GM23338 (cell line): ENCODE data around the gene AFP.

Experiments used
- CREB1 ChIP-seq: fragments of 250-450 bp; sonication (Bioruptor Pico); IDR thresholded peaks from 2 replicates; pipeline ENCODE4 v1.5.0; 2020; ENCODE audit warnings: low read depth, mild to moderate bottlenecking, moderate library complexity
- CTCF ChIP-seq, 2 experiments: fragments of 200-600 bp in 1 of 2; sonication (generic) in 1 of 2; conservative IDR thresholded peaks; 2 replicates each; pipeline versions ENCODE4 v1.5.1 to v1.6.1; 2016 to 2017; ENCODE audit warnings: antibody characterized with exemption in 2 of 2, low read depth in 2 of 2, mild to moderate bottlenecking in 2 of 2, moderate library complexity in 1 of 2
- ETS1 ChIP-seq: IDR thresholded peaks from 2 replicates; pipeline ENCODE4 v1.6.1; 2016; ENCODE audit warnings: antibody characterized with exemption
- EZH2 ChIP-seq: fragments of 200-600 bp; sonication (generic); IDR thresholded peaks from one replicate; pipeline ENCODE4 v1.8.0; 2017; ENCODE audit warnings: antibody characterized with exemption, mild to moderate bottlenecking, low read depth; ENCODE audit not compliant: unreplicated experiment
- EZH2phosphoT487 ChIP-seq: fragments of 200-600 bp; sonication (generic); IDR thresholded peaks from one replicate; pipeline ENCODE4 v1.8.1; 2018; ENCODE audit warnings: antibody characterized with exemption; ENCODE audit not compliant: unreplicated experiment
- JUNB ChIP-seq: IDR thresholded peaks from one replicate; pipeline ENCODE4 v1.6.1; 2016; ENCODE audit warnings: antibody characterized with exemption; ENCODE audit not compliant: unreplicated experiment
- NANOG ChIP-seq: IDR thresholded peaks from 2 replicates; pipeline ENCODE4 v1.6.1; 2016; ENCODE audit warnings: antibody characterized with exemption, borderline replicate concordance
- POLR2AphosphoS5 ChIP-seq: IDR thresholded peaks from 2 replicates; pipeline ENCODE4 v1.6.1; 2016; ENCODE audit warnings: antibody characterized with exemption, low read depth
- STAT1 ChIP-seq: IDR thresholded peaks from one replicate; pipeline ENCODE4 v1.6.1; 2016; ENCODE audit warnings: antibody characterized with exemption; ENCODE audit not compliant: unreplicated experiment
- ZNF114 ChIP-seq: fragments of 250-450 bp; sonication (Bioruptor Pico); IDR thresholded peaks from 2 replicates; pipeline ENCODE4 v1.5.0; 2020; ENCODE audit warnings: mild to moderate bottlenecking, moderate library complexity
- ZNF331 ChIP-seq: fragments of 250-450 bp; sonication (Bioruptor Pico); IDR thresholded peaks from 2 replicates; pipeline ENCODE4 v1.5.0; 2020; ENCODE audit warnings: low read depth, mild to moderate bottlenecking, moderate library complexity
- TF ChIP-seq, protein P1 (sequence below): IDR thresholded peaks from one replicate; pipeline ENCODE4 v1.6.1; 2018; ENCODE audit warnings: antibody characterized with exemption; ENCODE audit not compliant: unreplicated experiment
- TF ChIP-seq, protein P2 (sequence below): fragments of 250-450 bp; sonication (Bioruptor Pico); IDR thresholded peaks from 2 replicates; pipeline ENCODE4 v1.5.0; 2020; ENCODE audit warnings: mild to moderate bottlenecking, moderate library complexity

DNA sequence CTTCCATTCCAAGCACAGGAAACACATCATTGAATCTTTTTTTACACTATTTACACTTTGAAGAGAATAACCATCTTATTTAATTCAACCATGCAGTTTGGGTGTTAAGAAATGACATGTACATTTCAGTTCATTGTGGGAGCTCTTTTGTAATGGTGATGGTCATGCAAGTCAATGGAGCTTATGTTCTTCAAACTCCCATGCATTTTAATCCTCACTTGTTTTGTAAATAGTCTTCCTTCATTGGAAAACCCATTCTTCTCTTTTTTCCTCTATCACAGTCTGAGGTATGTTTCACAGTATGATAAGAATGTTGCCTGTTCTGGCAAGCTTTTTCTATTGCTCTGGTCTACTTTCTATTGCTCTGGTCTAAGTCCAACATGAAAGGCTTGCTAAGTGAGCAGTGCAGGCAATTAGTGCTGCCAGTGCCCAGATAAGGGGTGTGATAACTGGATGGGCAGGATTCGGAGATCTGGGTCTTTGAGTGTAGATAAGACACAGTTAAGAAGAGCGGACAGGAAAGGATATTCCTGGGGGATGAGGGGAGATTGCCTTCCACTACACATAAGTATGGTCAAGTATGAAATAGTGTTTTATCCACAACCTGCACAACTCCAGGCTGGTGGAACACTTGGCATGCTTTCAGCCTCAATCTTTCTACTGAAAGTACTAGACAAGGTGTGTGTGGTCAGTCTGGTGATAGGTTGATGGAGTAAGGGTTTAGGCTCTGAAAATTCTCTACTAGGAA lies 17.1 kb downstream of the AFP start:
- TF ChIP-seq EZH2 (no peak), CTCF (conservative IDR thresholded peaks at IDR 0.05; ENCODE audit: low read depth in 2 of 2) (no peak), POLR2AphosphoS5 (no peak), EZH2phosphoT487 (no peak), CREB1 (CRISPR knock-in tag) (no peak), JUNB (no peak), ETS1 (no peak), STAT1 (no peak), ZNF114 (CRISPR knock-in tag) (no peak), ZNF331 (CRISPR knock-in tag) (no peak), NANOG (peak; percentile 18; the same call in 1 of the 2 replicates)
- TF ChIP-seq, protein P1, sequence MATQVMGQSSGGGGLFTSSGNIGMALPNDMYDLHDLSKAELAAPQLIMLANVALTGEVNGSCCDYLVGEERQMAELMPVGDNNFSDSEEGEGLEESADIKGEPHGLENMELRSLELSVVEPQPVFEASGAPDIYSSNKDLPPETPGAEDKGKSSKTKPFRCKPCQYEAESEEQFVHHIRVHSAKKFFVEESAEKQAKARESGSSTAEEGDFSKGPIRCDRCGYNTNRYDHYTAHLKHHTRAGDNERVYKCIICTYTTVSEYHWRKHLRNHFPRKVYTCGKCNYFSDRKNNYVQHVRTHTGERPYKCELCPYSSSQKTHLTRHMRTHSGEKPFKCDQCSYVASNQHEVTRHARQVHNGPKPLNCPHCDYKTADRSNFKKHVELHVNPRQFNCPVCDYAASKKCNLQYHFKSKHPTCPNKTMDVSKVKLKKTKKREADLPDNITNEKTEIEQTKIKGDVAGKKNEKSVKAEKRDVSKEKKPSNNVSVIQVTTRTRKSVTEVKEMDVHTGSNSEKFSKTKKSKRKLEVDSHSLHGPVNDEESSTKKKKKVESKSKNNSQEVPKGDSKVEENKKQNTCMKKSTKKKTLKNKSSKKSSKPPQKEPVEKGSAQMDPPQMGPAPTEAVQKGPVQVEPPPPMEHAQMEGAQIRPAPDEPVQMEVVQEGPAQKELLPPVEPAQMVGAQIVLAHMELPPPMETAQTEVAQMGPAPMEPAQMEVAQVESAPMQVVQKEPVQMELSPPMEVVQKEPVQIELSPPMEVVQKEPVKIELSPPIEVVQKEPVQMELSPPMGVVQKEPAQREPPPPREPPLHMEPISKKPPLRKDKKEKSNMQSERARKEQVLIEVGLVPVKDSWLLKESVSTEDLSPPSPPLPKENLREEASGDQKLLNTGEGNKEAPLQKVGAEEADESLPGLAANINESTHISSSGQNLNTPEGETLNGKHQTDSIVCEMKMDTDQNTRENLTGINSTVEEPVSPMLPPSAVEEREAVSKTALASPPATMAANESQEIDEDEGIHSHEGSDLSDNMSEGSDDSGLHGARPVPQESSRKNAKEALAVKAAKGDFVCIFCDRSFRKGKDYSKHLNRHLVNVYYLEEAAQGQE = no peak
- TF ChIP-seq, protein P2, sequence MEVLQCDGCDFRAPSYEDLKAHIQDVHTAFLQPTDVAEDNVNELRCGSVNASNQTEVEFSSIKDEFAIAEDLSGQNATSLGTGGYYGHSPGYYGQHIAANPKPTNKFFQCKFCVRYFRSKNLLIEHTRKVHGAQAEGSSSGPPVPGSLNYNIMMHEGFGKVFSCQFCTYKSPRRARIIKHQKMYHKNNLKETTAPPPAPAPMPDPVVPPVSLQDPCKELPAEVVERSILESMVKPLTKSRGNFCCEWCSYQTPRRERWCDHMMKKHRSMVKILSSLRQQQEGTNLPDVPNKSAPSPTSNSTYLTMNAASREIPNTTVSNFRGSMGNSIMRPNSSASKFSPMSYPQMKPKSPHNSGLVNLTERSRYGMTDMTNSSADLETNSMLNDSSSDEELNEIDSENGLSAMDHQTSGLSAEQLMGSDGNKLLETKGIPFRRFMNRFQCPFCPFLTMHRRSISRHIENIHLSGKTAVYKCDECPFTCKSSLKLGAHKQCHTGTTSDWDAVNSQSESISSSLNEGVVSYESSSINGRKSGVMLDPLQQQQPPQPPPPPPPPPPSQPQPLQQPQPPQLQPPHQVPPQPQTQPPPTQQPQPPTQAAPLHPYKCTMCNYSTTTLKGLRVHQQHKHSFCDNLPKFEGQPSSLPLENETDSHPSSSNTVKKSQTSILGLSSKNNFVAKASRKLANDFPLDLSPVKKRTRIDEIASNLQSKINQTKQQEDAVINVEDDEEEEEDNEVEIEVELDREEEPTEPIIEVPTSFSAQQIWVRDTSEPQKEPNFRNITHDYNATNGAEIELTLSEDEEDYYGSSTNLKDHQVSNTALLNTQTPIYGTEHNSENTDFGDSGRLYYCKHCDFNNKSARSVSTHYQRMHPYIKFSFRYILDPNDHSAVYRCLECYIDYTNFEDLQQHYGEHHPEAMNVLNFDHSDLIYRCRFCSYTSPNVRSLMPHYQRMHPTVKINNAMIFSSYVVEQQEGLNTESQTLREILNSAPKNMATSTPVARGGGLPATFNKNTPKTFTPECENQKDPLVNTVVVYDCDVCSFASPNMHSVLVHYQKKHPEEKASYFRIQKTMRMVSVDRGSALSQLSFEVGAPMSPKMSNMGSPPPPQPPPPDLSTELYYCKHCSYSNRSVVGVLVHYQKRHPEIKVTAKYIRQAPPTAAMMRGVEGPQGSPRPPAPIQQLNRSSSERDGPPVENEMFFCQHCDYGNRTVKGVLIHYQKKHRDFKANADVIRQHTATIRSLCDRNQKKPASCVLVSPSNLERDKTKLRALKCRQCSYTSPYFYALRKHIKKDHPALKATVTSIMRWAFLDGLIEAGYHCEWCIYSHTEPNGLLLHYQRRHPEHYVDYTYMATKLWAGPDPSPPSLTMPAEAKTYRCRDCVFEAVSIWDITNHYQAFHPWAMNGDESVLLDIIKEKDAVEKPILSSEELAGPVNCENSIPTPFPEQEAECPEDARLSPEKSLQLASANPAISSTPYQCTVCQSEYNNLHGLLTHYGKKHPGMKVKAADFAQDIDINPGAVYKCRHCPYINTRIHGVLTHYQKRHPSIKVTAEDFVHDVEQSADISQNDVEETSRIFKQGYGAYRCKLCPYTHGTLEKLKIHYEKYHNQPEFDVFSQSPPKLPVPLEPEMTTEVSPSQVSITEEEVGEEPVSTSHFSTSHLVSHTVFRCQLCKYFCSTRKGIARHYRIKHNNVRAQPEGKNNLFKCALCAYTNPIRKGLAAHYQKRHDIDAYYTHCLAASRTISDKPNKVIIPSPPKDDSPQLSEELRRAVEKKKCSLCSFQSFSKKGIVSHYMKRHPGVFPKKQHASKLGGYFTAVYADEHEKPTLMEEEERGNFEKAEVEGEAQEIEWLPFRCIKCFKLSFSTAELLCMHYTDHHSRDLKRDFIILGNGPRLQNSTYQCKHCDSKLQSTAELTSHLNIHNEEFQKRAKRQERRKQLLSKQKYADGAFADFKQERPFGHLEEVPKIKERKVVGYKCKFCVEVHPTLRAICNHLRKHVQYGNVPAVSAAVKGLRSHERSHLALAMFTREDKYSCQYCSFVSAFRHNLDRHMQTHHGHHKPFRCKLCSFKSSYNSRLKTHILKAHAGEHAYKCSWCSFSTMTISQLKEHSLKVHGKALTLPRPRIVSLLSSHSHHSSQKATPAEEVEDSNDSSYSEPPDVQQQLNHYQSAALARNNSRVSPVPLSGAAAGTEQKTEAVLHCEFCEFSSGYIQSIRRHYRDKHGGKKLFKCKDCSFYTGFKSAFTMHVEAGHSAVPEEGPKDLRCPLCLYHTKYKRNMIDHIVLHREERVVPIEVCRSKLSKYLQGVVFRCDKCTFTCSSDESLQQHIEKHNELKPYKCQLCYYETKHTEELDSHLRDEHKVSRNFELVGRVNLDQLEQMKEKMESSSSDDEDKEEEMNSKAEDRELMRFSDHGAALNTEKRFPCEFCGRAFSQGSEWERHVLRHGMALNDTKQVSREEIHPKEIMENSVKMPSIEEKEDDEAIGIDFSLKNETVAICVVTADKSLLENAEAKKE (CRISPR knock-in tag) = no peak
